NCI-H2107 treated with DMSO at 0.1 percent for 48 hours (cell line): ENCODE data around the gene IDH2.
A peak's percentile ranks its signal among the peaks of the same experiment; 100 is the strongest.
"Not testable (repeated sequence)": the region's sequence is repeated elsewhere in the genome, so short reads cannot be mapped to it uniquely, and the experiment has no call there.

Experiments
- DNase-seq: peaks from one replicate; lab custom pipeline; 2025; ENCODE audit not compliant: unreplicated experiment; lab: John Stamatoyannopoulos, UW

Gene IDH2

DNA sequence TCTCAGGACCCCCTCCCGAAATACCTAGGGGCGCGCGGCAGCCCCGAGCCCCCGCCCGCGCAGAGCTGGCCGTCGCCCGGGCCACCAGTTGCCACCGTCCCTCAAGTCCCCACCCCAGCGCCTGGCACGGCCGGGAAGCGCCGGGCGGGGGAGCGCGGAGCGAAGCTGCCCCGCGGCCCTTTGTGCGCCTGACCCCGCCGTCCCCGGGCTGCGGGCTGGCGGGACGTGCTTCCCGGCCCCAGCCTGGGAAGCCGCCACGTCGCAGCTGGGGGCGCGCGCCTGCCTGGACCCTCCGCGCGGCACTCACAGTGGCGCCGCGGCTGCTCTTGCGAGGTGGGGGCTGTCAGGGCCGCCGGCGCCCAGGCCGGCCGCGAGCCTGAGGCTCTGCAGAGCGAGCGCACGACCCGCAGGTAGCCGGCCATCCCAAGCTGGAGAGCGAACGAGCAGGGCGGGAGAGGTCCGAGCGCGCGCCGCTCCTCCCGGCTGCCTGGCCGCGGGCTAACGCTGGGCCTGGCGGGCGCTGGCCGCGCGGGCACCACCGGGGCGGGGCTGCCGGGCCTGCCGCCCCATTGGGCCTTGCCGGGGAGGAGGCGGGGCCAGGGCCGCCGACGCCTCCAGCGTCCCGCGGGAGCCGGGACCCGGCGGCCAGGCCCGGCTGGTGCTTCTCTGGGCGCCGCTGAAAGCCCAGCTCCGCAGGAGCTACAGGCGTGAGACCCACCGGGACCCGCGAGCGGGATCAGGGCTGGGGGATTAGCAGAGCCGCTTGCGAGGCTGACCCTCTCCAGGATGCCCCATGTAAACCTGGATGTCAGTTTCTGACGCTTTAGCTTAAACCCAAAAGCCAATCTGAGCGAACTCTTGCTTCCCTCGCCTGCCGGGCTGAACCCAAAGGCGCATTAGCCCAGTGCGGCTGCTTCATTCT lies at the start of gene IDH2:
TSS of gene IDH2 (minus strand) at position 500 of the 922 bp plus-strand sequence. CDS start at position 422, 78 bp downstream.
- DNase-seq: peak; percentile 28

DNA sequence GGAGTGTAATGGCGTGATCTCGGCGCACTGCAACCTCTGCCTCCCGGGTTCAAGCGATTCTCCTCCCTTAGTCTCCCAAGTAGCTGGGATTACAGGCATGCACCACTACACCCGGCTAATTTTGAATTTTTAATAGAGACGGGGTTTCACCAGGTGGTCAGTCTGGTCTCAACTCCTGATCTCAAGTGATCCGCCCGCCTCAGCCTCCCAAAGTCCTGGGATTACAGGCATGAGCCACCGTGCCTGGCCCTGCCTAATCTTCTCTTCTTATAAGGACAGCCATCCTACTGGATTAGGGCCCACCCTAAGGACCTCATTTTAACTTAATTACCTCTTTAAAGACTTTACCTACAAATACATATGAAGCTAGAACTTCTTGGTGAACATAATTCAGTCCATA lies 48.3 kb upstream of the IDH2 start:
- DNase-seq: not testable (repeated sequence)

DNA sequence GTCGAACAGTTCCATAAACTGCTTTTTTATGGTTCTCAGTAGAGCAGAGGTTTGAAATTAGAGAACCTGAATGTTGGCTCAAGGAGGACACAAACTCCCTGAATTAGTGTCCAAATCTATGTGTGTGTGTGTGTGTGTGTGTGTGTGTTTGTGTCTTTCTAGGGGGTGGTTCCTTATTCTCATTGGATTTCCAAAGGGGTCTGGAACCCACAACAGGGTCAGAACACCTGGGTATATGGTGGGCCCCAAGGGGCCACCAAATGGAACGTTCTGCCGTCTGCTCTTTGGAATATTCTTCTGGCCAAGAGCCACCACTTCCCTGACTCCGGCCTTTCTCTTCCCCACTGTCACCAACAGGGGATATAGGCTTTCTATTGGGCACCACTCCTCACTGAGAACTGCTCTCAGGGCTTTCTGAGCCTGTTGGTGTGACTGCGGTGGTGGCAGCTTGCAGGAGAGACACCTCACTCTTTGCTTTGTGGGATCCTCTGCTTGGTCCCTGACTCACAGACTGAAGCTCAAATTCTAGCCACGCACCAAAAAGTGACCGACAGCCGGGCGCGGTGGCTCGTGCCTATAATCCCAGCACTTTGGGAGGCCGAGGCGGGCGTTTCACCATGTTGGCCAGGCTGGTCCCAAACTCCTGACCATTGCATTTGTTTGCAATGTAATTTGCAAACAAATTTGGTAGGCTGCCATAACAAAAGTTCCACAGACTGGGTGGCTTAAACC lies 47.5 kb upstream of the IDH2 start:
- no peak for DNase-seq

DNA sequence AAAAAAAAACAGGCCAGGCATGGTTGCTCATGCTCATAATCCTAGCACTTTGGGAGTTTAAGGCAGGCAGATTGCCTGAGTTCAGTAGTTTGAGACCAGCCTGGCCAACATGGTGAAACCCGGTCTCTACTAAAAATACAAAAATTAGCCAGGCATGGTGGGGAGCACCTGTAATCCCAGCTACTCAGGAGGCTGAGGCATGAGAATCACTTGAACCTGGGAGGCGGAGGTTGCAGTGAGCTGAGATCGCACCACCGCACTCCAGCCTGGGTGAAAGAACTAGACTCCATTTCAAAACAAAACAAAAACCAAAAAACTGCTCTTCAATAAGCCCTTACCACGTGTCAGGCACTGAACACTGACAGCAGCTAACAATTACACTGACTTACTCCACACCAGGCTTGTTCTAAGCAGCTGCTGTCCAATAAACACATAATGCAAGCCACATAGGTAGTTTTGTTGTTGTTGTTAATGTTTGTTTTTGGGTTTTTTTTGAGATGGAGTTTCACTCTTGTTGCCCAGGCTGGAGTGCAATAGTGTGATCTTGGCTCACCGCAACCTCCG lies 44.0 kb upstream of the IDH2 start:
- peak; percentile 39 for DNase-seq

DNA sequence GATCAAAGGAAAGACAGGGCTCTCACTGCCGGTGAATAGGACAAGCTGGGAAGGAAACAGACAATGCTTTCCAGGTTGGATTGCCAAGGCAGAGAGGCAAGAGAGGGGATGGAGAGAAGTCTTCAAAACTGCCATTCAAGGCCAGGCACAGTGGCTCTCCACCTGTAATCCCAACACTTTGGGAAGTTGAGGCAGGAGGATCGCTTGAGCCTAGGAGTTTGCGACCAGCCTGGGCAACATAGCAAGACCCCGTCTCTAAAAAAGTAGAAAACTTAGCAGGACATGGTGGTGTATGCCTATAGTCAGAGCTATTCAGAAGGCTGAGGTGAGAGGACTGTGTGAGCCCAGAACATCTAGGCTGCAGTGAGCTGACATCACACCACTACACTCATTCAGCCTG lies 43.5 kb upstream of the IDH2 start:
- no peak for DNase-seq

DNA sequence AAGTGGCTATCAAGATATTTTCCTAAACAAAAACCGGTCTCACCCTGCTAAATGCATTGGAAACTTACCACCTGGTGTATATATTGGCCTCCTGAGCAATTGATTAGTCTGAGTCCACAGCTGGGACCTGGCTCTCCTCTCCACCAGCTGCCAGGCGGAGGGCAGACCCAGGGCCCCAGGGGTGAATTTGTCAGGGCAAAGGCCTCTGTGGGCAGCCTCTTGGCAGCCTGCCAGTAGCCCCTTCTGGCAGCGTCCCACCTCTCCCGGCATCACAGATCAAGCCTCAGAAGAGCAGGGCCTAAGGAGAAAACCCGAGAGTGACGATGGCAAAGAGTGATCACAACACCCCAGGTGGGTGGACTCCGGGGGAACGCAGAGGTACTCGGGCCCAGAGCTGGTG lies 43.0 kb upstream of the IDH2 start:
- no peak for DNase-seq

DNA sequence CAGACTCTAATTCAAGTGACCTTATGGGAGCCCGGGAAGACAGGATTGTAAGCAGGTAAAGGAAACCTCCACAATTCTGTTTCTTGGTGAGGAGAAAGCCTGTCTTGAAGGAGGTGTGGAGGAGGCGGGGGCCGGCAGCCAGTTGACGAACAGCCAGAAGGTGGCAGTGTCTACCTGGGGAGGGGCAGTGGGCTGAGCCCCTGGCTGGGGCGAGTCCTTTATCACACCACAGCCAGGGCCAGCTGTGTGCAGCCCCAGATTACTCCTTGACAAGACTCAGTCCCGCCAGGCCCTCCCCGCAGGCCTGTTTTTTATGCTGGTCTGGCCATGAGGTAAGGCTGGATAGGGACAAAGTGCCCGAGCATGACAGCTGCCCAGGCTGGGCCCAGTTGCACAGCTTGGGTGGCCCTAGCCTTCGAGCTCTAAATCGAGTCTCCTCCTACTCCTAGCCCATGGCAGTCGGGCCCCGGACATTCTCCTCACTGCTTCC lies 40.9 kb upstream of the IDH2 start:
- peak; percentile 27 for DNase-seq

DNA sequence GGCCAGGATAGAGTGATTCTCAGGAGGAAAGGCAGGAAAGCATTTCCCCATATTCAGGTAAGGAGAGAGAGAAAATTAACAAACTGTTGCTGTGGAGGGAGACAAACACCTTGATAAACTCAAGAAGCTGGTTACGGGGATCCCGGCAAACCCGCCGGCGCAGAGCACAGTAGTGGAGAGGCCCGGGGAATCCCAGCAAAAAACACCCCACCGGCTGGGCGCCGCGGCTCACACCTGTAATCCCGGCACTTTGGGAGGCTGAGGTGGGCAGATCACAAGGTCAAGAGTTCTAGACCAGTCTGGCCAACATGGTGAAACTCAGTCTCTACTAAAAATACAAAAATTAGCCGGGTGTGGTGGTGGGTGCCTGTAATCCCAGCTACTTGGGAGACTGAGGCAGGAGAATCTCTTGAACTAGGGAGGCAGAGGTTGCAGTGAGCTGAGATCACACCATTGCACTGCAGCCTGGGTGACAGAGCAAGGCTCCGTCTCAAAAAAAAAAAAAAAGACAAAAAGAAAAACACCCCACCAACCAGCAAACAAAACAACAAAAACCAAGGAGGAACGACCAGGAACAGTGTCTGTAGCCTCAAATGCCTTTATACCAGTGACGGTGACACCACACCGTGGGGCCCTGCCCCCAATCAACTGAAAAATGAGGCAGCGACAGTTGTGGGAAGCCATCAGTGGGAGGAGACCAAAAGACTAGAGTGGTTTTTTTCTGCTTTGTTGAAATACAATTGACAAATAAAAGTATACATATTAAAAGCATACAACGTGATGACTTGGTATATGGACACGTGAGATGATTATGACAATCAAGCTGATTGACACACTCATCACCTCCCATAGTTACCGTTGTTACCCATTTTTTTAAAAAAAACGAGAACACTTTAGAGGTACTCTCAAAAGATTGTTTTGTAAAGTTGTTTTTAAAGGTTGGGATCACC lies 40.2 kb upstream of the IDH2 start:
- DNase-seq: no peak

DNA sequence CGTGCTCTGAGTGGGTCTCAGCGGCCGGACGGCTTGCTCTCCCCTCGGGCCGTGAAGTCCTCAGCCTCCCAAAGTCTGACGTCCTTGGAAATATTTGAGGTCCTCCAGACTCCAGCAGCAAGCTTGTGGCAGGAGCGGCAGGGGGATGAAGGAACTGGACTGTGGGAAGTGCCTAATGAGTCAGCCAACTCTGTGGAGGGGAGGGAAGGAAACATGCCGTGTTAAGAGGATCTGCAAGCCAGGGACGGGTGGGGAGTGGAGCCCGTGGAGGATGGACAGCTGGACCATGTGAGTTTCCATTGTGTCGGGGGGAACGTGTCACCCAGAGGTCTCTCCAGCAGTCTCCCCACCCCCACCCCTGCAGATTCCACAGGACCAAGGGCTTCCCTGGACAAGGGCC lies 39.4 kb upstream of the IDH2 start:
- DNase-seq: no peak

DNA sequence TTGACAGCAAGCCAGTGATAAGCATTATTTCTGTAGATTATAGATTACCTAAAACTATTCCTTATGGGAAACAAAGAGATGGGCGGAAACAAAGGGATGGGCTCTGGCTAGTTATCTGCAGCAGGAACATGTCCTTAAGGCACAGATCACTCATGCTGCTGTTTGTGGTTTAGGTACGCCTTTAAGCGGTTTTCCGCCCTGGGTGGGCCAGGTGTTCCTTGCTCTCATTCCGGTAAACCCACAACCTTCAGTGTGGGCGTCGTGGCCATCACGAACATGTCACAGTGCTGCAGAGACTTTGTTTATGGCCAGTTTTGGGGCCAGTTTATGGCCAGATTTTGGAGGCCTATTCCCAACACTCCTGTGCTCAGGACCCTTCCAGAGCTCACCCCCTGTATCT lies 37.3 kb upstream of the IDH2 start:
- not testable (repeated sequence) for DNase-seq

DNA sequence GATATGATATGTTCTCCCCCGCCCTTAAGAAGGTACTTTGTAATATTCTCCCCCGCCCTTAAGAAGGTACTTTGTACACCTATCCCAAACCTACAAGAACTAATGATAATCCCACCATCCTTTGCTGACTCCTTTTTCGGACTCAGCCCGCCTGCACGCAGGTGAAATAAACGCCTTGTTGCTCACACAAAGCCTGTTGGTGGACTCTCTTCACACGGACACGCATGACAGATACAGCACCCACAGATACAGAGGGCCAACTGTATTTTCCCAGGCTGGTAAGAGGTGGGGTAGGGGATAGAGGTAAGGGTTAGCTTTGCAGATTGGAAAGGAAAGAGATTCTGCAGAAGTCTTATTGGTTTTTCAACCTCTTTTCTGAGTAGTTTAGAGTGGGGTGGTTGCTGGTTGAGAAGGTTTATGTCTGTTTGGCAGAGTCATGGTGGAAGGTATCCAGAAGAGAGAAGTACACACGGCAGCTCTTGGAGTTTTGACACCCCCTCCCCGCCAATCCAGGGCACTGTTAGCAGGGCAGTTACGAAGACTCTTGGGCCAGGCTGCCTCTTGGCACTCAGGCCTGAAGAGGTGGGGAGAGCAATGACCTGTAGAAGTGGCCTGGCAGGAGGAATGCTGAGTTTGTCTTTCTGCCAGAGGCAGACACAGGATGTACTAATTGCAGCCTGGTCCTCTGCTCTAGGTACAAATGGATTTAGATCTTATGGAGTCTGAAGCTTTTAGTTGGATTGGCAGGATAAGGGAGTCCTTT lies 36.0 kb upstream of the IDH2 start:
- no peak for DNase-seq

DNA sequence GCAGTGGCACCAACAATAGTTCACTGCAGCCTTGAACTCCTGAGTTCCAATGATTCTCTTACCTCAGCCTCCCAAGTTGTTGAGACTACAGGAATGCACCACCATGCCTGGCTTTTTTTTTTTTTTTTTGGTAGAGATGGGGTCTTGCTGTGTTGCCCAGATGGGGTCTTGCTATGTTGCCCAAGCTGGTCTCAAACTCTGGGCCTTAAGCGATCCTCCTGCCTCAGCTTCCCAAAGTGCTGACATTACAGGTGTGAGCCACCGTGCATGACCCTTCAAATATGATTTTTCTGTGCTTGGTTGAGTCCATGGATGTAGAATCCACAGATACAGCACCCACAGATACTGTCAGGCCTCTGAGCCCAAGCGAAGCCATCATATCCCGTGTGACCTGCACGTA lies 30.2 kb upstream of the IDH2 start:
- DNase-seq: no peak

DNA sequence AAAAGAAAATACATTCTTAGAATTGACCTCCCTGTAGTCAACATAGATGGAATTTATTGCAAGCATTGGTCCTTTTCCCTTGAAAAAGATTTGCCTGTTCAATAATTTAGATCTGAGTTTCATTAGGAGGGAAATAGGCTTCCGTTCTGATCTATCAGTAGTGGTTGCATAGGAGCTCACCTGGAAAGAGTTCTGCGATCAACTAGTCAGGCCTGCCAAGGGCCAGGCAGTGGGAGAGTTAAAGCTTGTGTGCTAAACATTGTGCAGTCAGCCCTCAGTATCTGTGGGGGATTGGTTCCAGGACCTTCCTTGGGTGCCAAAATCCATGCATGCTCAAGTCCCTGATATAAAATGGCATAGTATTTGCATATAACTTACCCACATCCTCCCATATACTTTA lies 29.6 kb upstream of the IDH2 start:
- DNase-seq: no peak

DNA sequence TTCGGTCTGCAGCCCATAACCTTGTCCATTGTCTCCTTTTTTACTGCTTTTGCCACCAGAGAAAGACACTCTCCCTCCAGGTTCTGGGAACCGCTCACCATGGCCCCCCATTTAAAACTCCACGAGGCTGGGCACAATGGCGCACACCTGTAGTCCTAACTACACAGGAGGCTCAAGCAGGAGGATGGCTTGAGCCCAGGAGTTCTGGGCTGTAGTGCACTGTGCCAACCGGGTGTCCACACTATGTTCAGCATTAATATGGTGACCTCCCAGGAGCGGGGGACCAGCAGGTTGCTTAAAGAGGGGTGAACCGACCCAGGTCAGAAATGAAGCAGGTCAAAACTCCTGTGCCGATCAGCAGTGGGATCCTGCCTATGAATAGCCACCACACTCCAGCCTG lies 28.0 kb upstream of the IDH2 start:
- DNase-seq: no peak

DNA sequence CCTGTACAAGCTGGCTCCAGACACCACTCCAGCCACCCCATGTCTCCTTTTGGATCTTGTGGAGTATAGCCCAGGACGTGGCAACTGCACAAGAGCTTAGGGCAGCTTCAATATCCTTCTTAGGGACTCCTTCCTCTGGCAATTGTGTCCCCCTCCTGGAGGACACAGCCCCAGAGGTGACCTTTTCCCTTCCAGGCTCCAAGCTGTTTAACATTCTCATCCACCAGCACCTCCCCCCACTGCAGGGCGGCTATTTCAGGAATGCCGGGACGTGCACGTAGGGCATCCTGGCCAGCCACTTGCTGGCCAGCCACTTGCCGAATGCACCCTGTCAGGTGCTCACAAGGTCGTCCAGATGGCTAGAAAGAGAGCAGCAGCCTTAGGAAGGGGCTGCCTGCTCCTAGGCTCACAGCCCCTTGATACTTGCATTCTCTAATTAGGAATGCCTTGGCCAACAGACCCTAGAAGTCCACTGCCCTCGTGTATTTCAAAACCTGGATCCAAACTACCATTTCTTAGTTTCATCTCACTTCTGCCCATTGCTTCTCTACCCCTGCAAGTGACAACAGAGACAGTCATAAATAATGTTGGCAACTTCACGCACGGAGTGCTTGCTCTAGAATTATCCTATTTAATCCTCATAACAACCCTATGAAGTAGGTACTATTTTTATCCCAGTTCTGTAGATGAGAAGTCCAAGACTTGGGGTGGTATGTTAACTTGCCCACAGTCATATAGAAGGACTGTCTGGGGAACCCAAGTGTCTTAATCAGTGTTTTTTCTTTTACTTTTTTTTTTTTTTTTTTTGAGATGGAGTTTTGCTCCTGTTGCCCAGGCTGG lies 24.5 kb upstream of the IDH2 start:
- DNase-seq: no peak

DNA sequence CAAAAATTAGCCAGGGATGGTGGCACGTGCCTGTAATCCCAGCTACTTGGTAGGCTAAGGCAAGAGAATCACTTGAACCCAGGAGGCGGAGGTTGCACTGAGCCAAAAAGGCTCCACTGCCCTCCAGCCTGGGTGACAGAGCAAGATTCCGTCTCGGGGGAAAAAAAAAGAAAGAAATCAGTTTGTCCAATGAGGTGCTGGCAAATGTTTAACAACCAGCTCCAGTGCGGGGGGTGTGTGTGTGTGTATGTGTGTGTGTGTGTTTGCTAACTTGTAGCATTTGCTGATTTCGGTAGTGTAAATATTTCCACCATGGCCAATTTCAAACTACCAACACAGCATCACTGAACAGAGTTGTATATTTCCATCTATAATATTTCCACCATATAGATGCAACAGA lies 23.8 kb upstream of the IDH2 start:
- no peak for DNase-seq

DNA sequence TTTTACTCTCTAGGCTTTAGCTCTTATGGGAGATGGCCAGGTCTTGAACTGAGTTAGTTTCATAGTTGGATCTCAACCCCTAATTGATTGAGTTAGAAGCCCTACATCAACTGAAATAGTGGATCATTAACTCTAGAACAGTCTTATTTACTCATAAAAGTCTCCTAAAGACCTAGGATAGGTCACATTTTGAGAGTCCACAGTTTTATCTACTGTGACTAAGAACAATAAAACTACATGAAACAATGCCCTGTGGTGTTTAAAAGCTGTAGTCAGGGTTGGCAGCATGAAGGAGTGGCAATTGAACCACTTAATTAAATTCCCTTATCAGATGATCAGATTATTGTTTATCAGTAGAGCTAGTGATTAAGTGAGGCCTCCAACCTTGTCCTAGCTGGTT lies 22.2 kb upstream of the IDH2 start:
- DNase-seq: no peak

DNA sequence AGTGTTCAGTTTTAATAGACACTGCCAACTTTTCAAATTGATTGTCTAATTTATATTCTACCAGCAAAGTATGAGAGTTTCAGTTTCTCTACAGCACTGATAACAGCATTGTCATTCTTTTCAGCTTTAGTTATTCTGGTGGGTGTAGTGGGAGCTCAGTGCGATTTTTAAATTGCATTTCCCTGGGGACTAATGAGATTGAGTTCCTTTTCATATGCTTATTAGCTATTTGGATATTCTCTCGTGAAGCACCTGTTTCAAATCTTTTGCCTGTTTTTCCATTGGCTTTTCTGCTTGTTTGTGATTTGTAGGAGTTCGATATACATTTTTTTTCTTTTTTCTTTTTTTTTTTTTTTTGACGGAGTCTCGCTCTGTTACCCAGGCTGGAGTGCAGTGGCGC lies 18.8 kb upstream of the IDH2 start:
- DNase-seq: no peak

DNA sequence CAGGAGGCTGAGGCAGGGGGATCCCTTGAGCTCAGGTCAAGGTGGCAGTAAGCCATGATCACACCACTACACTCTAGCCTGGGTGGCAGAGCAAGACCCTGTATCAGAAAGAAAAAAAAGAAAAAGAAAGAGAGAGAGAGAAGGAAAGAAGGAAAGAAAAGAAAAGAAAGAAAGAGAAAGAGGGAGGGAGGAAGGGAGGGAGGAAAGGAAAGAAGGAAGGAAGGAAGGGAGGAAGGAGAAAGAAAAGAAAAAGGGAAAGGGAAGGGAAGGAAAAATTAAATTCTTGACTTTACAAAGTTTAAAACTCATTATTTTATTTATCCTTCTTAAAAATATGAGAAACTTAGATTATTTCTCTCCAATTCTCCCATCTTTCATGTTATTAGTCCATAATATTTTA lies 17.1 kb upstream of the IDH2 start:
- no peak for DNase-seq
